AG09319 (cell line): ENCODE measurements around the gene INTU.
A peak's percentile ranks its signal among the peaks of the same experiment; 100 is the strongest.

Source experiments
- DNase-seq: peaks from one replicate; pipeline ENCODE4 v3.0.0-alpha.2; 2010; ENCODE audit warnings: low read depth; ENCODE audit errors: extremely low read depth
- CTCF ChIP-seq: IDR thresholded peaks from 2 replicates; pipeline ENCODE4 v1.5.1; 2011; ENCODE audit warnings: low read depth, mild to moderate bottlenecking, inconsistent platforms, low read length, moderate library complexity

INTU gene

GRCh38 chr4:127609484-127609883, 23.3 kb upstream of the INTU start:
- no peak for TF ChIP-seq CTCF
- DNase-seq: no peak

- no peak for DNase-seq
- no peak for TF ChIP-seq CTCF
Observed at GRCh38 chr4:127610488-127610887, 22.3 kb upstream of the INTU start.

GRCh38 chr4:127616898-127617297, 15.9 kb upstream of the INTU start:
- TF ChIP-seq CTCF: no peak
- DNase-seq: no peak

- DNase-seq: no peak
- no peak for TF ChIP-seq CTCF
Observed at GRCh38 chr4:127618427-127618826, 14.3 kb upstream of the INTU start.

GRCh38 chr4:127622621-127622920, 10.2 kb upstream of the INTU start:
- no peak for DNase-seq
- no peak for TF ChIP-seq CTCF

GRCh38 chr4:127622921-127623796, 9.6 kb upstream of the INTU start:
- TF ChIP-seq CTCF: peak; percentile 17
- DNase-seq: no peak

- no peak for TF ChIP-seq CTCF
- DNase-seq: no peak
Observed at GRCh38 chr4:127623797-127624083, 9.0 kb upstream of the INTU start.
